Cardiac fibroblast (primary cell): ENCODE data around the gene DTHD1.

Experiments
- DNase-seq, 2 donors: peaks; one replicate each; pipeline versions ENCODE4 v3.0.0 to v3.0.0-alpha.2; 2010; ENCODE audit warnings: low read depth in 2 of 2
- H3K4me3 ChIP-seq, 2 donors: replicated peaks in 1 of 2; 1 replicate in 1 of 2; 2 replicates in 1 of 2; pipeline ENCODE4 v1.5.1; 2011; ENCODE audit warnings: low read depth in 2 of 2, low read length in 2 of 2, mild to moderate bottlenecking in 2 of 2, moderate library complexity in 1 of 2
- TF ChIP-seq, protein P1 (sequence below): IDR thresholded peaks from one replicate; pipeline ENCODE4 v1.5.1; 2011; ENCODE audit warnings: low read depth, mild to moderate bottlenecking, low read length, inconsistent platforms

The DTHD1 gene

DNA sequence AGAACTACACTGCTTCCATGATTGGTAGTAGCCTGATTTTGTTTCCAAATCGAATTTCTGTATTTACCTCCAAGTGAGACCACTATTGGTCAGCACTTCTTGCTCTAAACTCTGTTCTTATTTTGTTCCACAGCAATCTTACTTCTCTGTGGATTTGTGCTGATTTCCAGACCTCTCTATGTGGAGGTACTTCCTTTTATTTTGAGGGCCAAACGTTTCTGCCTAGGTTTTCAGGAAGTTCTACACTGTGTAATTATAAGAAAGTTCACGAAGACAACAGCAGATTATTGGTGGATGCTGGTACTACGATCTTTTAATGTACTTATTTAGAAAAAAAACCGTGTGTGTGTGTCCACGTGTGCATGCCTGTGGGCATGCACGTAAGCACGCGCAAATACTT, 46.7 kb downstream of the DTHD1 start:
- DNase-seq = no peak
- no peak overlapping the region for H3K4me3 ChIP-seq
- TF ChIP-seq, protein P1, sequence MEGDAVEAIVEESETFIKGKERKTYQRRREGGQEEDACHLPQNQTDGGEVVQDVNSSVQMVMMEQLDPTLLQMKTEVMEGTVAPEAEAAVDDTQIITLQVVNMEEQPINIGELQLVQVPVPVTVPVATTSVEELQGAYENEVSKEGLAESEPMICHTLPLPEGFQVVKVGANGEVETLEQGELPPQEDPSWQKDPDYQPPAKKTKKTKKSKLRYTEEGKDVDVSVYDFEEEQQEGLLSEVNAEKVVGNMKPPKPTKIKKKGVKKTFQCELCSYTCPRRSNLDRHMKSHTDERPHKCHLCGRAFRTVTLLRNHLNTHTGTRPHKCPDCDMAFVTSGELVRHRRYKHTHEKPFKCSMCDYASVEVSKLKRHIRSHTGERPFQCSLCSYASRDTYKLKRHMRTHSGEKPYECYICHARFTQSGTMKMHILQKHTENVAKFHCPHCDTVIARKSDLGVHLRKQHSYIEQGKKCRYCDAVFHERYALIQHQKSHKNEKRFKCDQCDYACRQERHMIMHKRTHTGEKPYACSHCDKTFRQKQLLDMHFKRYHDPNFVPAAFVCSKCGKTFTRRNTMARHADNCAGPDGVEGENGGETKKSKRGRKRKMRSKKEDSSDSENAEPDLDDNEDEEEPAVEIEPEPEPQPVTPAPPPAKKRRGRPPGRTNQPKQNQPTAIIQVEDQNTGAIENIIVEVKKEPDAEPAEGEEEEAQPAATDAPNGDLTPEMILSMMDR = no peak

DNA sequence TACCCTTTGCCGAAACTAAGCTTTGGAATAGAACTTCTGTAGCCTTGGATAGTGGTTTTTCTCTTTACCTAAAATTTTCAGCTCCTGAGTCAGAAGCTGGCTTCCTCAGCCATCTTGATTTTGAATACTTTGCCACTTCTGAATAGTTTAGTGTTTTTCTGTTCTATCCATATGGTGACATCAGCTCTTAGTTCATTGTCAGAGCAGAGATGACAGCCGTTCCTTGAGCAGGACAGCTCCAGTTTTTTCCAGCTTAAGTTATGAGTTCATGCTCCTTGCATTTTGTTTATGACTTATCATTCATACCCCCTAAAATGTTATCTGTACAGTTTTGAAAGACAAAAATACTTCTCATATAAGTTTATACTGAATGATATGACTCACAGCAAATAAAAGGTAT, 47.8 kb downstream of the DTHD1 start:
- no peak for DNase-seq
- TF ChIP-seq, protein P1 = no peak
- no peak overlapping the region for H3K4me3 ChIP-seq

GRCh38 chr4:36330796-36331195, 49.4 kb downstream of the DTHD1 start:
- DNase-seq = no peak
- TF ChIP-seq, protein P1 = no peak
- no peak overlapping the region for H3K4me3 ChIP-seq

DNA sequence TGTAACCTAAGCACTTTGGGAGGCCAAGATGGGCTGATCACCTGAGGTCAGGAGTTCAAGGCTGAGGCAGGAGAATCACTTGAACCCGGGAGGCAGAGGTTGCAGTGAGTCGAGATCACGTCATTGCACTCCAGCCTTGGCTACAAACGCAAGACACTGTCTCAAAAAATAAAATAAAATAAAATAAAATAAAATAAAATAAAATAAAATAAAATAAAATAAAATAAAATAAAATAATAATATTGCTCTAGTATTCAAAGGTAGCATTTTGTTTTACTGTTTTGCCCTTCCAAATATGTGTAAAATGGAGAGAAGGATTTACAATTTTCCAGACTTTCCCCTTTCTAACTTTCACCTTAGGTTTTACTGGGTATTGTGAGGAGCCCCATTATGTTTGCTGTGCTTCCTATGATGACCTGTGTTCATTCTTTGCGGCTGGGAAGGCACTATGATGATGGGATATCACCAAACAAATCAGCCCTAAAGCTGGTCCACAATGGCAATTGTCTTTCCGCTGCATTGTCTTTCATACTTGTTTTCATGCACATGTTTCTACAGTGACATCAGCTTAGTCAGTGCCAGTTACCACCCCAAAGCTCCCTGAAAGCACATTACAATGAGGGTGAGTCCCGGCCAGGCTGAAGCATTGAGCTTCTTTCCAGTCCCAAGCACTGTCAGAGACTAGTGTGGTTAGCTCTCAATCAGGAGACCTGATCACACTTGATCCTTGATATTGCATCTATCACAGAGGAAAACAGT, 50.8 kb downstream of the DTHD1 start:
- H3K4me3 ChIP-seq = no peak overlapping the region
- TF ChIP-seq, protein P1 = no peak
- DNase-seq = peak in 1 of 2 donors; percentile 6

DNA sequence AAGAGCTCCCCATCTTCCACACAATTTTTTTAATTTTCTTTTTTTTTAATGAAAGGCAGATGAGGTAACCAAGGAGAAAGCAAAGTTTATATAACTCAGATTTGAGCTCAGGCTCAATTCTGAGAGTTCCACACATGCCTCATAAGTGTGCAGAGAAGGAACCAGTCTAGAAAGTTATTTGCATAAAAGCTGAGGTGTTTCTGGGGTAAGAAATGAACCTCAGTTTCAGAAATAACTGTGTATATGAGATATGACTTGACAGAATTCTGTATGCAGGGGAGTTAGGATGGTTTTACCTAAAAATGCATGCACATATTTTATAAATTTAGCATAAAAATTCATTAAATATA, 51.3 kb downstream of the DTHD1 start:
- no peak overlapping the region for H3K4me3 ChIP-seq
- TF ChIP-seq, protein P1 = no peak
- DNase-seq = no peak

GRCh38 chr4:36333303-36333877, 52.0 kb downstream of the DTHD1 start:
- TF ChIP-seq, protein P1 = no peak
- DNase-seq = no peak
- H3K4me3 ChIP-seq = no peak overlapping the region

- DNase-seq = no peak
- TF ChIP-seq, protein P1 = no peak
Observed at GRCh38 chr4:36337665-36338185, 56.3 kb downstream of the DTHD1 start.

More at GRCh38 chr4:36337665-36338185, 56.3 kb downstream of the DTHD1 start:
- no peak overlapping the region for H3K4me3 ChIP-seq
